GM19455 (cell line): ENCODE data around the gene POU6F2.

Experiments used
- ATAC-seq: cut with Tn5 transposase; IDR thresholded peaks from one replicate; pipeline ENCODE4 v1.9.1; 2021; ENCODE audit not compliant: unreplicated experiment

POU6F2 gene

DNA sequence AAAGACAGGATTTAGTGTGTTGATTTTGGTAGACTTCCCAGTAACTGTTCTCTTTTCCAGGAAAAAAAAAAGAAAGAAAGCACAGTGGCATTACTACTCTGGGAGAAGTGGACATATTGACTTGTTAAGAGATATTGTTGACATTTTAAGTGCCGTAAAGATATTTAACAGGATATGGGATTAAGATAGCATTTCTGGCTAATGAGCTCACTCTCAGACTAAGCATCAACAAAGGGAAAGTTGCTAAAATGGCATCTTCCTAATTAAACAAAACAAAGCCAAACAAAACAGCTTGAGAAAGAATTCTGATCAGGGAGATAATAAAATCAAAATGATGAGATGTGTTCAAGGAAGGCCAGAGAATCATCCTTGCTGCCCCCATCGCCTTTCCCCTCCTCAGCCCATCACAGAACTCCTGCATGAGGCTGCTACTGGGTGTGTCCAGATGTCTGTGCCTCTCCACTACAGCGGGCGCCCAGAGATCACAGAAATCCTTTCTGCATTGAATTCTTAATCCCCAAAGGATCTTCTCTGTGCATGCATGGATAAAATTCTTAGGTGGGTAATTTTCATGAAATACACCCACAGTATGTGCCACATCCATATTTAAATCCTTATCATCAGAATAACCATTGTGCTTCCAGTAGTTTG, 270.5 kb downstream of the POU6F2 start:
- no peak for ATAC-seq

- ATAC-seq = no peak
These were observed 271.0 kb downstream of the POU6F2 start for GRCh38 chr7:39248692-39249090.

DNA sequence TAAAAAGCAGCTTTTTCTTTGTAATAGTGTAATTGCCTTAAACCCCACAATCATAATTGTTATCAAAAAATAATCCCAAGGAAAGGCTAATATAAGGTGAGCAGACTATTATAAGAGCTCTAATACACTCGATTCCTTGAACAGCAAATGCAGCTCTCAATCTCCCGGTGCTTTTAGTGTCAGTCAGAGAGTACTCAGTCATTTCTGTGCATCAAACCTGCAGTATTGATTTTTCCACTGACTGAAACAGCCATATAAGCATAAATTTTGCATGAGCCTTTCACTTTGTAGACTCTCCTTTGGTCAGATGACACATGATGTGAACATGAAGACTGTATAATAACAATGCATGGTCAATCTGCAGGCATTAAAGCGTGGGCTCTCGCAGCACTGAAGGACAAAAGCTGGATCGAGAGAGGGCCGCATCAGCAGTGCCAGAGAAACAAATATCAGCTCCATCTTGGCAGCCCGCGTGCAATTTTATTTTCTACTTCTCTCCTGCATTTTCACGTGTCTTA, 272.0 kb downstream of the POU6F2 start:
- no peak for ATAC-seq

DNA sequence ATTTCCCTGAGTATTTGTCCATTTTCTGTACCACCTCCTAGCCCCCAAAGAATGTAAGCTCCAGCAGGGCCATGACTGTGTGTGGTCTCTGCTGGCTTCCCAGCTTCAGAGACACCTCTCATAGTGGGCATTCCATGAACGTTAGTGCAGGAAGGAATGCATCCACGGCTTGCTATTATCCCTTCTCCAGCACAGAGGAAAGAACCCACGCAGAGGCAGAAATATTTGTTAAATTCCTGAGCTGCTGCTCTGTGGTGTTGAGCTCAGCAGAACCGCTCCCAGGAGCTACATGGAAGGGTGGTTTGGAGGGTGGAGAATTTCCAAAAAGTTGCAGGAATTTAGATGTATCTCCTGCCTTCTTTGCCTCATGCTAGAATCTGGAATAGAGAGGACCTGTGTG, 275.2 kb downstream of the POU6F2 start:
- ATAC-seq = no peak

- ATAC-seq = no peak
These were observed 281.8 kb downstream of the POU6F2 start for GRCh38 chr7:39259391-39260003.

- no peak for ATAC-seq
These were observed 282.7 kb downstream of the POU6F2 start for GRCh38 chr7:39260279-39260844.

DNA sequence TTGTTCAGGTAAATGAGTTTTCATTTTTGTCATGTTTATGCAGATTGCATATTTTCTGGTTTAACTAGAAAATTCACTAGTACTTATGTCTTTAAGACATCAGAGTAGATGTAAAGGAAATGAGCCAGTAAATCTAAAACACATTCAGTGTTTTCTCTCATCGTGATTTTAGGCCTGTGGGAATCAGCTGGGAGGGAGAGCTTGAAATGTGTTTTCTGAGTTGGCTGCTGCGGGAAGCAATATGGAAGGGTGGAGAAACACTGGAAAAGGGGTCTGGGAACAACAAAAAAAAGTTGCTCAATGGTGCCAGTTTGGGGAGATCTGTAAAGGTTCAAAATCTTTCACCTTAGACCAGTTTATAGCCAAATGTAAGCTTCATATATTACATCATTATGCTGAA, 284.1 kb downstream of the POU6F2 start:
- no peak for ATAC-seq

- ATAC-seq = no peak
These were observed 288.2 kb downstream of the POU6F2 start for GRCh38 chr7:39265641-39266591.

GRCh38 chr7:39269034-39269433, 291.3 kb downstream of the POU6F2 start:
- ATAC-seq = no peak

- no peak for ATAC-seq
These were observed 292.3 kb downstream of the POU6F2 start for GRCh38 chr7:39270018-39270417.

DNA sequence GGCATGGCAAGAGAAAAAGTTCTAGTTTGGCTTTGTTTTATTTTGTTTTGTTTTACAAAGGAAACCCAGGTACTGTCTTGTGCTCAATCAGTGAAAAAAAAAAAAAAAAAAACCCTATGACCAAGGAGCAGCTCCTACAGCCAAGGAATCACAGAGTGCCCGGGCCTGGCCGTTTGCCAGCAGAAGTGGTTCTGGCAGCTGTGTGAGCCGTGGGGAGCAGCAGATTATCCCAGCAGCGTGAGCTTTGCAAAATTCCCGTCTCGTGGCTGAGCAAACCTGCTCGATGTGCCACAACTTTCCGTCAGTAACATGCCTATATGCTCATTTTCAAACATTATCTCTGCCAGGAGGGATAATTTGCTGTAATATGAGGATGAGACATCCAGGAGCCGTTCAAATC, 293.7 kb downstream of the POU6F2 start:
- ATAC-seq = no peak

DNA sequence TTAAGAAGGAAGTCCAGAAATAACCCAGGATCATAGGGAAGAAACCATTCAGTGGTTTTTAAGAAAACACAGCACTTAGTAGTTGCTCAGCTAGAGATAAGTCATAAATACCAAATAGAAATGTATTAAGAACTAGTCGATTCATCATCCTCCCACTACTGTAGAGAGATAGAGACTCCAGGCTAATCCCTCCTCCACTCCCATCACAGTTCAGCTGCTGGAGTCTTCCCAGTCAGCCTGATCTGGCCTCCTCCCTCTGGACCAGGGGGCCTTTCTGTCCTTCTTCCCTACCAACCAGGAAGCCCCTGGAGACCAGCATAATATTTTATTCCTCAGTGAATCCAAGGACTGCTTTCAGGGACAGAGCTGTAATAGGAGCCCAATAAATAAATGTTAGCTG, 294.4 kb downstream of the POU6F2 start:
- no peak for ATAC-seq

DNA sequence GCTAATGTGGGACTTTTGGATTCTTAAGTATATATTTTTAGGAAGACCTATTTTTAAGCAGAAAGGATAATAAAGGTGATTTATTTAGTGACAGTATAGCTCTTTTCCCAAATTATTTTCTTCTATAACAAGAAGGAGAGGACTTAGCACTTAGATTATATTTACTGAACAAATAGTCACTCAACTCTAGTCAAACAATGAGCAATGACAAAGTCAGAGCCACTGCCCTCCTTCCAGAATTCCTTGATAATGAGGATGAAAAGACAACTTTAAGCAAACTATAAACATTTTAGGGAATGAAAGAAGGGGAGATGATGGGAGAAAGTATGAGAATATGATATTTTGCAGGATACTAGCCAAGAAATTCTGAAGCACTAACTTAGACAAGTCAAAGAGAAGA, 295.0 kb downstream of the POU6F2 start:
- ATAC-seq = no peak

- ATAC-seq = no peak
These were observed 302.6 kb downstream of the POU6F2 start for GRCh38 chr7:39280337-39280736.

- no peak for ATAC-seq
These were observed 307.5 kb downstream of the POU6F2 start for GRCh38 chr7:39285256-39285655.

DNA sequence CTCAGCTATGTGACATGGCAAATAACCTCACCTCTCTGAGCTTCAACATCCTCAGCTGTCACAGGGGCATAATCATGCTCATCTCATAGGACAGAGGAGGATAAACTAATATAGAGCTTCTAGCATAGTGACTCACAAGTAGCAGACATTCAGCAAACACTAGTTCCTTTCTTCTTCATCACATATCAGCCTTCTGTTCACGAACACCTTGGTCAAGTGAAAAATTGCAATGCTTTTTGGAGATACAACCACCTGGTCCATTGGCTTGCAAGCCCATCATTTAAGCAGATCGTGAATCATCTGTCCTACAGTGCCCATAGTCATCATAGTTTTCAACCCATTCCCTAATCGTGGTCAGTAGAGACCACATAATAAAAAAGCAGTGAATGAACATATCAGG, 310.6 kb downstream of the POU6F2 start:
- no peak for ATAC-seq

DNA sequence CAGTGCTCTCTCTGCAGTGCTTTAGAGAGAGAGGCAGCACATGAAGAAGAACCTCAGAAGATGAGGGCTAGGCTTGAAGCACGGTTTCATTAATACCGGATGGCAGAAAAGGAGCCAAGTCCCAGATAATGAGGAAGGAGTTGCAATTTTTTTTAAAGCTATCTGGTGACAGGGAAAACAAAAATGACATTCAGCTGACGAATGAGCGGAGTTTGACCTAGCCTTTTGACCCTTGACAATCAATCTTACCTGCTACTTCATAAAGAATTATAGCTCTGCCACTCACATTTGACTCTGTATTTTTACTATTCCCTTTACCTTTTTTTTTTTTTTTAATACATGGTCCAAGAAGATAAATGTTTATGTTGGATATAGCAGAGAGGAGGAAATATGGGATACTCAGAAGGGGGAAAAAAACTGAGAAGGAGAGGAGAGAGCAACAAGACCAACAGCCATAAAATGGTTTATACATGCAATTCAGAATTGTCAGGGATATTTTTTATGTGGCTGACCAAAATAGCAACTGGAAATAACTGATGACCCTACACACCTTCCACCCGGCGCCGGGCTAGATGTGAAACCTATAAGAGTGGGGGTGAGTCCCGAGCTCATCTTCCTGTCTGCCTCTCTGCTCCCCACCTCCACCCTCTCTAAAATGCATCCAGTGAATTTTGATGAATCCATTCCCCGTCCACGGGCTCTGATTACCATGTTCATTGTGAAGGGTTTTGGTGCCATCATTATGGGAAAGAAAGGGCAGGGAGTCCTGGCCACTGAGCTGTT, 314.1 kb downstream of the POU6F2 start:
- ATAC-seq = no peak

GRCh38 chr7:39293056-39293823, 315.5 kb downstream of the POU6F2 start:
- ATAC-seq = no peak

DNA sequence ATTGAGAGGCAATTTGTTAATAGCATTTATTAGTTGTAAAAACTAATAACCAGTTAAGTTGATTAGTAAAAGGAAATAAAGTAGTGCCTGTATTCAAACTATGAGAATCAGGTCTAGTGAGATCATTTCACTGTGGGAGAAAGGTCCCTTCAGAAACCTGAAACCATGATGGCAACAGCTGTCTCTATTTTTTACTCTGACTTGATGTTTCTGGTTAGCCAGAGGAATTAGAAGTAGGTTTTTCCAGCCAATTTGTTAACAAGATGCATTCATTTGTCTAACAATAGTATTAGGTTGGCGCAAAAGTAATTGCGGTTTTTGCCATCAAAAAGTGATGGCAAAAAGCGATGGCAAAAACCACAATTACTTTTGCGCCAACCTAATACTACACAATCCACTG, 316.3 kb downstream of the POU6F2 start:
- no peak for ATAC-seq

DNA sequence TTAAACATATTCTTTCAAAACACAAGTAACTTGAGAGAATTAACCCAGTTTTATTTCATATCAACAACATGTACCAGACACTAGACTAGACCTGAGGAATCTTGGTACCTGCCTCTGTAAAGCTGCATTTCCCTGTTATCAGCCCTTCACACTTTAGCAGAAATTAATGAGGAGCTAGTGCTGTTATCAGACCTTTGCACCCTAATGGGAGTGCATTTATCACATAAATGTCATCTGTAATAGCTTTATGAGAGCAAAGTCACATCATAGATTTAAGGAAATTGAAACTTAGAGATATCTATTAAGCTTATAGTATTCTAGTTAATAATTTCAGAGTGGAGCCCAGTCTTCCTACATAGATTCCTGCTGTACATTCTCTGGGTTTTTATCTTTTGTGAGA, 318.1 kb downstream of the POU6F2 start:
- ATAC-seq = no peak
